ENCODE results near the gene ABO.
"Not testable (repeated sequence)": the region's sequence is repeated elsewhere in the genome, so short reads cannot be mapped to it uniquely, and the experiment has no call there.

Gene ABO

DNA sequence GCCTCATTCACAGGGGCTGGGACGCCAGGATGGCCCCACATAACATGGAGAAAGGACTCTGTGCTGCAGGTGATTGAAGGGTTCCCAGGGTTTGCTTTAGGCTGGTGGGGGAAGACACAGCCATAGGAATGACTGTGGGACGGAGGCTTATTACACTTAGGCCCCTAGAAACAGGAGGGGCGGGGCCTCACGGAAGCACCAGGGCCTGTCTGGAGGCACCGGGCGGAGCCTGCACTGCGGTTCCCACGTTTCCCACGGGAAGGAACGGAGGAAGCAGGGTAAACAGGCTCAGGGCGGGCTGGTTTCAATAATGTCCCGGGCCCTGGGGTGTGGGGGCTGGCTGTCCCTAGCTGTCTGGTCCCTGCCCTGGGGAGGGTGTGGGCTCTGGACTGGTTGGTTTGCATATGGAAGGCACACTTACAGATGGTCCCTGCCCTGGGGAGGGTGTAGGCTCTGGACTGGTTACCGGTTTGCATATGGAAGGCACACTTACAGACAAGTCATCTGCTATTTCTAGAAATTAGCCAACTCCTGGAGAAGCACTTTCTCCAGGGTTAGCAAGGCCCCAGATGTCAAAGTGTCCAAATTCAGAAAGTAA is 51.7 kb downstream of the ABO start:
- DNase-seq = not testable (repeated sequence)

DNA sequence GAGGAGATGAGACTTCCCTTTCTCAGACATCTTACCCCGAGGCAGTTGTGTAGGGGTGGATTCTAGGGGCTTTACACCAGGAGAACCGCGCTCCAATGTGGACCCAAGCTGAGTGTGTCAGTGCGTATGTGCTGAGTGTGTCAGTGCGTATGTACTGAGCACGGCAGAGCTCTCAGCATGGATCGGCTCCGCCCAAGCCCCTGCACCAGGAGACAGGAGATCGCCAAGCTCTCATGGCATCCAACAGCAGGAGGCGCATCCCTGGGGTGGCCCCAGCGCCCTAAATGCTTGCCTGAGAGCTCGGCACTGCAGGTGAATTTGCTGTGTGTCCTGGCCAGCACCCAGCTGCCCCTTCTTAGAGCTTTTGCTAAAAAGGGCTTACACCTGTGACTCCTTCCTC is 53.0 kb downstream of the ABO start:
- DNase-seq = not testable (repeated sequence)

- DNase-seq = no peak
These were observed 53.7 kb downstream of the ABO start for GRCh38 chr9:133221177-133221809.

DNA sequence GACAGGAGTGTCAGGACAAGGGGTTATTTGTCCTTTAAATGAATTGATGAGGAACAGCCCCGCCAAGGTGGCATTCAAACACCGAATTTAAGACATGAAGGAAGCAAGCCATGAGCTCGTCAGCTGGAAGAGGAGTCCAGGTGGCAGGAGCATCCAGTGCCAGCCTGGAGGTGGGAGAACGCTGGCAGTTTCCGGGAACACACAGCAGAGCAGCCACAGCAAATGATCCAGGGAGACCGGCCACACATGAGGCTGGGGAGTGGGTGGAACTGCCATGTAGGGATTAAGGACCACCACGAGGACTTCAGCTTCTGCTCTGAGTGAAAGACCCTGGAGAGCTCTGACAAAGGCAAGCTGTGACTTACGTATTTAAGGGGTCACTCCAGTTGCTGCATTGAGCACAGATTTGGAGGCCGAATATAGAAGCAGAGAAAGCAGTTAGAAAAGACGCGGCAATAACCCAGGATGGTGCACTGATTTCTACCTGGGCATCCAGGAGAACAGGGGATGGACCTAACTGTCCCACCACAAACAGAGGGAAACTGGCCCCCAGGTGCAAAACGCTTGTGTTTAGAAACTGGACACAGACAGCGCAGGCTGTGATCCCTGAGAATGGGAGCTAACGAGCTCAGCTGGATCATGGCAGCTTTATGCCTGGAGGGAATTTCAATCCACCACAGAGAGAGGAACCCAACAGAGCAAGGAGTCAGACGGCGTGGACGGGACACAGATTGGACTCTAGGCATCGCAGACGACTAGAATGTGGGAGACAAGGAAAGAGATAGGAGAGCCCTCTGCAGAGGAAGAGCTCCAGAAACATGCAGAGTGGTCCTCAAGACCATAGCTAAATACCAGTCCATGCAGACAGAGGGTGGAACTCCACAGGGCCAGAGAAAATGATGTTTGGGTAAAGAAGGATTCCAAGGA is 56.7 kb downstream of the ABO start:
- not testable (repeated sequence) for DNase-seq

- not testable (repeated sequence) for DNase-seq
These were observed 57.5 kb downstream of the ABO start for GRCh38 chr9:133217333-133217988.

GRCh38 chr9:133214276-133214675 is 60.7 kb downstream of the ABO start:
- DNase-seq = not testable (repeated sequence)

DNA sequence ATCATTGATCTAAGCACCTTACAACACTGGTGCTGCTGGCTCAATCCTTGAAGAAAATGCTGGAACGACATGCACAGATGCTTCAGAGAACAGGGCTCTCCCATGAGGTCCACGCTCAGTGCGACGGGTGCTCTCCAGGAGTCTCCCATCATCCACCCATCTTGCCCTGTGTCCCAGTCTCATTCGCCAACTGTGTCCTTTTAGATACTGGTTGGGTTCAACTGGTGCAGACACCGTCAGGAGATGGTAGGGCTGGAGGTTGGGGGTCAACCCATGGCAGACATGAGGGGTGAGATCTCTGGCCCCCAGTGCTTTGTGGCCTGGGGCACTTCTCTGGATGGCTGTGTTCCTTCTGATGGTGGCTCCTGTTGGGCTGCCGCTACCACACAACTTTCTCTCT is 64.4 kb downstream of the ABO start:
- no peak for DNase-seq

GRCh38 chr9:133210202-133210532 is 64.8 kb downstream of the ABO start:
- no peak for DNase-seq

GRCh38 chr9:133209327-133210201 is 65.4 kb downstream of the ABO start:
- DNase-seq = not testable (repeated sequence)

DNA sequence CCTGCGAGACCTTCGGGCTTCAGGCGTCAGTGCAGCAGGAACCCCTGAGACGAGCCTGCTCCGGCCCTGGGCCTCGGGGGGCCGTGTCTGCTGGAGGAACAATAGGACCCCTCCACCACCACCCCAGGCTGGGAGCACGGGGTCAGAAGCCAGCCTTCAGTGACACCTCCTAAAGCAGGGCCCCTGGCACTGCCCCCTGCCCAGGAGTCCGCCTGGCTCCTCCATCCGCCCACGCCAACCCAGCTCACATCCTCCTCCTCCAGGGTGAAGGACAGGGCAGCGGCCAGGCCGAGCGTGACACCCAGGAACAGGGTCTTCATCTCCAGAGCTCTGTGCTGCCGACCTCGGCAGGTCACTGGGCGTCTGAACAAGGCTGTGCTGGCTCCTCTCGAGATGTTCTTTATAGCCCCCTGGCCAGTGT is 66.1 kb downstream of the ABO start, which contains the start of gene OBP2B:
OBP2B (minus strand) TSS at position 371 of the 421 bp plus-strand sequence; CDS start at position 320, 51 bp downstream.
- not testable (repeated sequence) for DNase-seq

DNA sequence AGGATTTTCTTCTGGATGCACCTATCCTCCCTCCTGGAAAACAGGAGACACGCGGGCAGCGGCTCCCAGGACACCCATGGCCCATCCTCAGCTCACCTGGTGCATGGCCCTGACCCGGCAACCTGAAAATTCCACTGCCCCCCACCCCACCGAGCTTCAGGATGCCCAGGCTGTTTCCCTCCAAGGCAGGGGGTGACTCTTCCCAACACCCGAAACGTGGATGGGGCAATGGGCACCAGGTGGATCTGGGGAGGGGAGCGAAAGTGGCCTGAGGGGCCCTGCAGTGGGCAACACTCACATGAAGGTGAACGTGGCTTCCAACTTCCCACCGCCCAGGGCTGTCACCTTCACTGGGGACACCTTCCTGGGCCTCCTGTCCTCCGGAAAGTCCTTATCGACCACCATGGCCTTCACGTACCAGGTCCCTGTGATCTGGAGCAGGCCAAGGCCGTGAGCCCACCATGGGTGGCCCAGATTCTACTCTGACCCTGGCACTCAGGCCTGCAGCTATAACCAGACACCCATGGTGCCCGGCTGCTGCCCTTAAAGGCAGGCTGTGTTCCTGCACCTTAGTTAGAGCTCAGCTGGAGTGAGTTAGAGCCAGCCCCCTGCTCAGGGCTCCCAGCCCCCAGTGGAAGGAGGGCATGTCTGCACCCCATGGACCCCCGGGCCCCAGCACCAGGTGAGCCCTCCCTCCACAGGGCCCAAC is 66.7 kb downstream of the ABO start:
- DNase-seq = not testable (repeated sequence)

- no peak for DNase-seq
These were observed 67.3 kb downstream of the ABO start for GRCh38 chr9:133207540-133208170.

GRCh38 chr9:133207021-133207531 is 67.9 kb downstream of the ABO start:
- no peak for DNase-seq

GRCh38 chr9:133205996-133206931 is 68.7 kb downstream of the ABO start:
- no peak for DNase-seq

- DNase-seq = not testable (repeated sequence)
These were observed 69.5 kb downstream of the ABO start for GRCh38 chr9:133205481-133205887.

Measured in NCI-H2107 (cell line).